Measurements from ENCODE around the gene COPE. TPM values are rescaled to one million over a fixed set of nuclear protein-coding genes. Genes with fewer than 3 reads are reported as not detected.

Gene COPE
- total RNA-seq, 1 donor: 179 TPM

GRCh38 chr19:18850471-18851375 is 68.5 kb downstream of the COPE start:
- peak; percentile 78 for DNase-seq (ENCODE audit: insufficient read length, low spot score, missing footprints)
- Histone ChIP-seq H3K27me3 (ENCODE audit: insufficient read depth, low read length) (no peaks in the 10 kb centered on the region), H4K20me1 (ENCODE audit: insufficient read depth, low read length) (peaks cover 73% of the 10 kb centered on the region), H3K9me3 (ENCODE audit: low read depth, low read length) (no peaks in the 10 kb centered on the region), H2AFZ (ENCODE audit: low read length) (no peak overlapping the region), H3K36me3 (ENCODE audit: insufficient read depth, low read length) (peaks cover 59% of the 10 kb centered on the region), H3K79me2 (ENCODE audit: insufficient read depth, low read length) (peaks cover 90% of the 10 kb centered on the region), H3K4me2 (ENCODE audit: insufficient read depth, low read length) (no peak overlapping the region), H3K4me1 (ENCODE audit: insufficient read depth, low read length) (peaks cover 28% of the 10 kb centered on the region), H3K4me3 (ENCODE audit: insufficient read depth, low read length) (no peak overlapping the region), H3K27ac (ENCODE audit: low read depth, low read length) (peak overlapping the region; percentile 90)
- TF ChIP-seq, protein P1, sequence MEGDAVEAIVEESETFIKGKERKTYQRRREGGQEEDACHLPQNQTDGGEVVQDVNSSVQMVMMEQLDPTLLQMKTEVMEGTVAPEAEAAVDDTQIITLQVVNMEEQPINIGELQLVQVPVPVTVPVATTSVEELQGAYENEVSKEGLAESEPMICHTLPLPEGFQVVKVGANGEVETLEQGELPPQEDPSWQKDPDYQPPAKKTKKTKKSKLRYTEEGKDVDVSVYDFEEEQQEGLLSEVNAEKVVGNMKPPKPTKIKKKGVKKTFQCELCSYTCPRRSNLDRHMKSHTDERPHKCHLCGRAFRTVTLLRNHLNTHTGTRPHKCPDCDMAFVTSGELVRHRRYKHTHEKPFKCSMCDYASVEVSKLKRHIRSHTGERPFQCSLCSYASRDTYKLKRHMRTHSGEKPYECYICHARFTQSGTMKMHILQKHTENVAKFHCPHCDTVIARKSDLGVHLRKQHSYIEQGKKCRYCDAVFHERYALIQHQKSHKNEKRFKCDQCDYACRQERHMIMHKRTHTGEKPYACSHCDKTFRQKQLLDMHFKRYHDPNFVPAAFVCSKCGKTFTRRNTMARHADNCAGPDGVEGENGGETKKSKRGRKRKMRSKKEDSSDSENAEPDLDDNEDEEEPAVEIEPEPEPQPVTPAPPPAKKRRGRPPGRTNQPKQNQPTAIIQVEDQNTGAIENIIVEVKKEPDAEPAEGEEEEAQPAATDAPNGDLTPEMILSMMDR (IDR thresholded peaks at IDR 0.05; ENCODE audit: extremely low read depth, low read depth, low read length): no peak

DNA sequence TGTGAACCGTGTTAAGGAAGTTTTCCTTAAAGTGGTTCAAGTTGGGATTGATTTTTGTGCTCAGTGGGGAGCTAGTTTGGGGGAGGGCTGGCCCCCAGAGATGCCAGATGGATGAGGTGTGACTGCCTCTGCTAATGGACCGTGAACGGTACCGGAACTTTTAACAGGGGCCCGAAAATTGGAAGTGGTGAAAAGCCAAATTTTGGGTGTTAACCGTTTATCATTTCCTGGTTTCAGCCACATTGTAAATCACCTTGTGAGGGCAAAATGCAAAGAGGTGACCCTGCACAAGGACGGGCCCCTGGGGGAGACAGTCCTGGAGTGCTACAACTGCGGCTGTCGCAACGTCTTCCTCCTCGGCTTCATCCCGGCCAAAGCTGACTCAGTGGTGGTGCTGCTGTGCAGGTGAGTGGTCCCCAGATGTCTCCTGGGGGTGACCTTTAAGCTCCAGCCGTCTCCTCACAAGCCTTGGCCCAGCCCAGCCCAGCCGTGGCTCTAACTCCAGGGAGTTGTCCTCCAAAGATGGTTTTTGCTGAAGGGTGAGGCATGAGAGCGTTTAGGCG is 69.3 kb downstream of the COPE start:
- H2AFZ ChIP-seq (ENCODE audit: low read length): no peak overlapping the region
- peaks cover 75% of the 10 kb centered on the region for H4K20me1 ChIP-seq (ENCODE audit: insufficient read depth, low read length)
- peaks cover 51% of the 10 kb centered on the region for H3K36me3 ChIP-seq (ENCODE audit: insufficient read depth, low read length)

More for the DNA sequence above, 69.3 kb downstream of the COPE start:
- Histone ChIP-seq H3K9me3 (ENCODE audit: low read depth, low read length) (no peaks in the 10 kb centered on the region), H3K4me2 (ENCODE audit: insufficient read depth, low read length) (no peak overlapping the region), H3K79me2 (ENCODE audit: insufficient read depth, low read length) (peaks cover 94% of the 10 kb centered on the region), H3K27me3 (ENCODE audit: insufficient read depth, low read length) (no peaks in the 10 kb centered on the region), H3K4me3 (ENCODE audit: insufficient read depth, low read length) (no peak overlapping the region), H3K27ac (ENCODE audit: low read depth, low read length) (peak overlapping the region; percentile 90), H3K4me1 (ENCODE audit: insufficient read depth, low read length) (peaks cover 28% of the 10 kb centered on the region)
- TF ChIP-seq, protein P1 (IDR thresholded peaks at IDR 0.05; ENCODE audit: extremely low read depth, low read depth, low read length): no peak
- peak; percentile 92 for DNase-seq (ENCODE audit: insufficient read length, low spot score, missing footprints)

Other genes starting within 250 kb of the COPE start
- 3.8 and 4.0 TPM in 2 replicates for gene CRTC1, start 235.7 kb downstream of the COPE start, total RNA-seq
- 12.4 and 14.8 TPM in 2 replicates for gene COMP, start 128.1 kb downstream of the COPE start, total RNA-seq
- 36.6 and 41.0 TPM in 2 replicates for gene UPF1, start 87.4 kb downstream of the COPE start, total RNA-seq
- 0.29 and 0.36 TPM in 2 replicates for gene CERS1, start 23.2 kb downstream of the COPE start, total RNA-seq
- 46.7 and 52.5 TPM in 2 replicates for gene DDX49, start 328 bp upstream of the COPE start, total RNA-seq
- 98.4 and 107 TPM in 2 replicates for gene HOMER3, start 21.8 kb upstream of the COPE start, total RNA-seq
- gene SUGP2, start 114.1 kb upstream of the COPE start, total RNA-seq: 32.7 and 33.7 TPM in 2 replicates
- gene ARMC6, start 114.2 kb upstream of the COPE start, total RNA-seq: 30.9 and 38.4 TPM in 2 replicates
- gene SLC25A42, start 144.6 kb upstream of the COPE start, total RNA-seq: 5.4 and 5.6 TPM in 2 replicates
- 13.8 and 15.9 TPM in 2 replicates for gene TMEM161A, start 219.1 kb upstream of the COPE start, total RNA-seq

Data from osteoblast (primary cell).